NCI-H187 treated with DMSO at 0.1 percent for 48 hours (cell line): Measurements from ENCODE around the gene ANAPC16.
A peak's percentile ranks its signal among the peaks of the same experiment; 100 is the strongest.
"Not testable (repeated sequence)": the region's sequence is repeated elsewhere in the genome, so short reads cannot be mapped to it uniquely, and the experiment has no call there.

Source experiments
- DNase-seq: peaks from one replicate; lab custom pipeline; 2025; lab: John Stamatoyannopoulos, UW

Gene ANAPC16

GRCh38 chr10:72215611-72216549 lies at the start of gene ANAPC16, which contains the start of gene ASCC1:
Gene ANAPC16 (plus strand): TSS chr10:72216012. CDS start chr10:72223915, 7,903 bp downstream.
Gene ASCC1 (minus strand): TSS chr10:72216276. CDS start chr10:72213298, 2,978 bp downstream.
- peak; percentile 17 for DNase-seq

GRCh38 chr10:72167118-72167517 lies 48.7 kb upstream of the ANAPC16 start:
- no peak for DNase-seq

GRCh38 chr10:72170263-72170662 lies 45.5 kb upstream of the ANAPC16 start:
- no peak for DNase-seq

GRCh38 chr10:72170733-72171132 lies 45.1 kb upstream of the ANAPC16 start:
- no peak for DNase-seq

DNA sequence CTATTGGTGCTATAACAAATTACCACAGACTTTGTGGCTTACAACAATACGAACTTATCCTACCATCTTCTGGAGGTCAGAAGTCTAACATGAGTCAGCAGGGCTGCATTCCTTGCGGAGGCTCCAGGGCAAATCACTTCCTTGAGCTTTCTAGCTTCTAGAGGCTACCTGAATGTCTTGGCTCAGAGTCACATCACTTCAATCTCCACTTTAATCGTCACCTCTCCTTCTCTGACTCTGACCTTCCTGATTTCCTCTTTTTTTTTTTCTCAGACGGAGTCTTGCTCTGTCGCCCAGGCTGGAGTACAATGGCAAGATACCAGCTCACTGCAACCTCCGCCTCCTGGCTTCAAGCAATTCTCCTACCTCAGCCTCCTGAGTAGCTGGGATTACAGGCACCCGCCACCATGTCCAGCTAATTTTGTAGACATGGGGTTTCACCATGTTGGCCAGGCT lies 44.6 kb upstream of the ANAPC16 start:
- no peak for DNase-seq

DNA sequence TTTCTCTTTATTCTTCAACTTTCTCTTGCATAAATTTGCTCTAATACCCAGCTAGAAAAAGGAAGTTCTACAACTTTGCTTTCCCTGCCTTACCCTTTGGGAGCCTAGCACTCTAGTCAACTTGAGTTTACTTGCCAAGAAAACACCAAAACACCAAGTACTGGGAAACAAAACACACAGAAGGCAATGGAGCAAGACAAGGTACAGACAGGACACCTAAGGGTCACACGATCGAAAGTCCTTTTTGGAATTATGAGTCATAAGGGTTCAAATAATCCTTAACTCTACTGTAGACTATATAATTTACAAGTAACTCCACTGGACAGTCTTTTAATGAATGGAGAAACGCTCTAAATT lies 42.6 kb upstream of the ANAPC16 start:
- no peak for DNase-seq

- no peak for DNase-seq
Measured at GRCh38 chr10:72173619-72174296, 42.1 kb upstream of the ANAPC16 start.

- no peak for DNase-seq
Measured at GRCh38 chr10:72174297-72174662, 41.5 kb upstream of the ANAPC16 start.

DNA sequence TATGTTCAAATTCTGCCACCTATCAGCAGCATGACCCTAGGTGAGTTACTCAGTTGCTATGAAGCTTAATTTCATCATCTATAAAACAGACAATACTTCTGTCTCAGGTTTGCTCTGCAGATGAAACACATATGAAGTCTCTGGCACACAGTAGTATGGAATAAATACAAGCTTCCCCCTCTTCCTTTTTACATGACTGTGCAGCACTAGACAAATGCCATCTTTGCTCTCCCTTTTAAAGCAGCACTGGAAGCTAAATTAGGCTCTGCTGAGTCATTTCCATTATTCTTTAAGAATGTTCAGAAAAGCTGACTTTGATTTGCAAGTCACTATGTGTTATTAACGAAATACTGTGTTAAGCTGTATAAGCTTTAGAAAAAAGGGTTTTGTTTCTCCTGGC lies 40.7 kb upstream of the ANAPC16 start:
- DNase-seq: no peak

- no peak for DNase-seq
Measured at GRCh38 chr10:72176701-72177100, 39.1 kb upstream of the ANAPC16 start.

GRCh38 chr10:72177454-72177853 lies 38.4 kb upstream of the ANAPC16 start:
- no peak for DNase-seq

GRCh38 chr10:72184156-72184555 lies 31.7 kb upstream of the ANAPC16 start:
- no peak for DNase-seq

DNA sequence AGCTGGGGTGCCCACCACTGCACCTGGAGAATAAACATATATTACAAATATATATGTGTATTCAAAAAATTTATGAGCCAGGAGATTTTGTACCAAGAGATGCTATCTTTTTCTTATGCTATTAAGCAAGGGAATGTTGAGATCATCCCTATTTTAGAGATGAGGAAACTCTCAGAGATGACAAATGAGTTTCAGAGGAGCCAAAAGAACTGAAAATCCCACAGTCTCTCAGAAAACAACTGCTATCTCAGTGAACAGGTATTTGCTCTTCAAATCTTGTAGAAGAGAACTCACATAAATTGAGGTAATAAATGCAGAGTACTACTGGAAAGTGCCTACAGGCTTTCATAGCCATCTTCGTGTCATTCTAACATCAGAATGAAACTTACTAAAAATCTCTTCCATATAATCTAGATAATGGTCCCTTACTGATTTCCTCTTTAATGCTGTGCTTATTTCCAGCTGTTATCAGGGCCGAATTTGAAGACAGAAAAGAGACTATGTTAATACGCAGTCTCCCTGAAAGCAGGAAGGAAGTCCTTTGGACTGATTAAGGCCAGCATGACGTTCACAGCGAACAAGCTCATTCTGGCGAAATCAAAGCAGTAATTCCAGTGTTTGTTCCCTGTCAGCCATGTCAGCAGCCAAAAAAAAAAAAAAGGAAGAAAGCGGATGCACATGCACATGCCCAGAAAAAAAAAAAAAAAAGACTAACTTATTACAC lies 29.4 kb upstream of the ANAPC16 start:
- no peak for DNase-seq

DNA sequence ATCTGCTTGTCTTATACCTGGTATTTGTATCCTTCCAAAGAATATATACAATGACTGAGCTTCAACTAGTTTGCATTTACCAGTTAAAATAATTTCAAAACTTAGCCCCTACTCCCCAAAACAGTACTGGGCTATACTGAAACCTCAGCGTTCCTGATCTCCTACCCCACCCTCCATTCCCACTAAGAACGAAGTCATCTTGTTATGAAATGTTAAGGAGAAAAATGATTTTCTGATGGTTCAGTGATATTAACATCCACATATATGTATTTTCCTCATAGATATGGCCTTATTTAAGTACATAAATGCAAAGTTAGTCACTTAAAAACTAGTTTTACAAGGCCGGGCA lies 28.9 kb upstream of the ANAPC16 start:
- DNase-seq: no peak

DNA sequence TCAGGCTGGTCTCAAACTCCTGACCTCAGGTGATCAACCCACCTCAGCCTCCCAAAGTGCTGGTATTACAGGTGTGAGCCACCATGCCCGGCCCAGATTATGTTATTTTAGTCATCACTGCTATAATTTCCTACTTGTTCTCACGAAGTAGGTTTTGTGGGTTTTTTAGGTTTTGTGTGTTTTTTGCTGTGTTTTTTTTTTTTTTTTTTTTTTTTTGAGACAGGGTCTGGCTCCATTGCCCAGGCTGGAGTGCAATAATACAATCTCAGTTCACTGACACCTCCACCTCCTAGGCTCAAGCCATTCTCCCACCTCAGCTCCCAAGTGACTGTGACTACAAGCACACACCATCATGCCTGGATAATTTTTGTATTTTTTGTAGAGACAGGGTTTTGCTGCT lies 20.9 kb upstream of the ANAPC16 start:
- no peak for DNase-seq

DNA sequence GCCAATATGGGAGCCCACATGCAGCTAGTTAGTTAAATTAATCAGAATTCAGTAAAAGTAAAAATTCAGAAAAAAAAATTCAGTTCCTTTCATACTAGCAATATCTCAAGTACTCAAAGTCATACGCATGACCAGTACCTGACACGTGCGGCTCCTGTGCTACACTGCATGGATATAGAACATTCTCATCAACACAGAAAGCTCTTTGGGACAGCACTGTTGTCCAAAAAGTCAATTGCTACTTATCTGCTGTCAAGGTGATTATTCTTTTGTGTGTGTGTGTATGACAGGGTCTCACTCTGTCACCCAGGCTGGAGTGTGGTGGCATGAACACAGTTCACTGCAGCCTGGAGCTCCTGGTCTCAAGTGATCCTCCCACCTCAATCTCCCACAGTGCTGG lies 14.9 kb upstream of the ANAPC16 start:
- no peak for DNase-seq

DNA sequence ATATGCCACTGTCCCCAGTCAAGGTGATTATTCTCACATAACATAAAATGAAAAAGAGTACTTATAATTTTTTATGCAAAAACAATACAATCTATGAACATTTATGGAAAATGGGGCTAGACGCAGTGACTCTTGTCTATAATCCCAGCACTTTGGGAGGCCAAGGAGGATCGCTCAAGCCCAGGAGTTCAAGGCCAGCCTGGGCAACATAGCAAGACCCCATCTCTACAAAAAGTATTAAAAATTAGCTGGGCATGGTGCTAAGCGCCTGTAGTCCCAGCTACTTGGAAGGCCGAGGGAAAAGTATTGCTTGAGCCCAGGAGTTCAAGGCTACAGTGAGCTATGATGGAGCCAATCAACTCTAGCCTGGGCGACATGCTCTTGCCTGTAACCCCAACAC lies 14.5 kb upstream of the ANAPC16 start:
- DNase-seq: no peak

- no peak for DNase-seq
Measured at GRCh38 chr10:72204296-72204695, 11.5 kb upstream of the ANAPC16 start.

DNA sequence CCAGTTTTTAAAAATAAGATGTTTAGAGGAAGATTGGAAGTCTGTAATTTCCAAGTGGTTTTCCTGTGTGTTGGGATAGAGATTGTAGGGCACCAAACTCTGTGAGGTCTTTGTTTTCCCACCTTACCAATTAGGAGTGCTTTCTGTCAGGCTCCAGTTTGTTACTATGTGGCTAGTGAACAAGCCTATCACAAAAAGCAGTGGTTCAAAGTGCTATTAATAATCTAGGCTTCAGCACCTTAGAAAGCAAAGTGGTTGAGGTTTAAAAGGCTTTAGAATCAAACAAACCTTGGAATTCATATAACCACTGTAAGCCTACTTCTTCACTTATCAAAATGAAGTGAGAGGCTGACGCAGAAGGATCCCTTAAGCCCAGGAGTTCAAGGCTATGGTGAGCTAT lies 11.1 kb upstream of the ANAPC16 start:
- no peak for DNase-seq

GRCh38 chr10:72206511-72207229 lies 9.1 kb upstream of the ANAPC16 start:
- no peak for DNase-seq

- not testable (repeated sequence) for DNase-seq
Measured at GRCh38 chr10:72208526-72208925, 7.3 kb upstream of the ANAPC16 start.

DNA sequence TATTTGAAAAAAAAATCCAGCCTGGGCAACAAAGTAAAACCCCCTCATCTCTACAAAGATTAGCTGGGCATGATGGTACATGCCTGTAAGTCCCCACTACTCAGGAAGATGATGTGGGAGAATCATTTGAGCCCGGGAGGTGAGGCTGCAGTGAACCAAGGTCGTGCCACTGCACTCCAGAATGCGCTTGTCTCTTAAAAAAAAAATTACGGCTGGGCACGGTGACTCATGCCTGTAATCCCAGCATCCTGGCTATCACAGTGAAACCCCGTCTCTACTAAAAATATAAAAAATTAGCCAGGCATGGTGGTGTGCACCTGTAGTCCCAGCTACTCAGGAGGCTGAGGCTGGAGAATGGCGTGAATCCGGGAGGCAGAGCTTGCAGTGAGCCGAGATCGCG lies 4.4 kb upstream of the ANAPC16 start:
- not testable (repeated sequence) for DNase-seq
